Measurements from ENCODE around the gene FCN2.

FCN2 gene

GRCh38 chr9:134842321-134842720 is 38.3 kb upstream of the FCN2 start:
- ChIA-PET POLR2A (no interaction called here), CTCF (no interaction called here)
- H3K9me3 ChIP-seq (ENCODE audit: control insufficient read depth, insufficient read depth, low read depth, low read length): no peaks in the 10 kb centered on the region
- H3K4me1 ChIP-seq (ENCODE audit: control insufficient read depth, insufficient read depth, low read length): no peaks in the 10 kb centered on the region
- no peak overlapping the region for H3K4me3 ChIP-seq (ENCODE audit: low read depth, low read length)
- no peaks in the 10 kb centered on the region for H3K36me3 ChIP-seq (ENCODE audit: control insufficient read depth in 2 of 2, insufficient read depth in 1 of 2, low read length in 2 of 2)
- H3K27ac ChIP-seq (ENCODE audit: extremely low read depth, low read depth, low read length): no peak overlapping the region
- TF ChIP-seq GFI1B (tag by site-specific recombination; IDR thresholded peaks at IDR 0.05) (no peak), ZNF658 (tag by site-specific recombination; IDR thresholded peaks at IDR 0.05) (no peak), TSHZ1 (tag by site-specific recombination; IDR thresholded peaks at IDR 0.05; ENCODE audit: borderline replicate concordance) (no peak), TRIM28 (IDR thresholded peaks at IDR 0.05; ENCODE audit: borderline replicate concordance, low read length) (no peak), ZBTB49 (tag by site-specific recombination; IDR thresholded peaks at IDR 0.05; ENCODE audit: low read depth) (no peak), KLF17 (tag by site-specific recombination; IDR thresholded peaks at IDR 0.05) (no peak), KLF10 (tag by site-specific recombination; IDR thresholded peaks at IDR 0.05) (no peak), ZBTB20 (tag by site-specific recombination; IDR thresholded peaks at IDR 0.05) (no peak), KLF1 (tag by site-specific recombination; IDR thresholded peaks at IDR 0.05) (no peak), ZBTB26 (tag by site-specific recombination; optimal IDR thresholded peaks at IDR 0.05) (no peak), REPIN1 (tag by site-specific recombination; IDR thresholded peaks at IDR 0.05; ENCODE audit: low read depth) (no peak), ZNF776 (tag by site-specific recombination; IDR thresholded peaks at IDR 0.05; ENCODE audit: borderline replicate concordance) (no peak)

- no peaks in the 10 kb centered on the region for H3K36me3 ChIP-seq (ENCODE audit: control insufficient read depth in 2 of 2, insufficient read depth in 1 of 2, low read length in 2 of 2)
- no peak overlapping the region for H3K4me3 ChIP-seq (ENCODE audit: low read depth, low read length)
- H3K27ac ChIP-seq (ENCODE audit: extremely low read depth, low read depth, low read length): no peak overlapping the region
- CTCF ChIA-PET: no interaction called here
- no peaks in the 10 kb centered on the region for H3K4me1 ChIP-seq (ENCODE audit: control insufficient read depth, insufficient read depth, low read length)
- POLR2A ChIA-PET: no interaction called here
- TF ChIP-seq ZFP3 (tag by site-specific recombination; IDR thresholded peaks at IDR 0.05; ENCODE audit: low read depth): no peak
- no peak for TF ChIP-seq PRDM10 (tag by site-specific recombination; IDR thresholded peaks at IDR 0.05)
- TF ChIP-seq ZNF645 (tag by site-specific recombination; IDR thresholded peaks at IDR 0.05): no peak
- TF ChIP-seq ZNF221 (tag by site-specific recombination; IDR thresholded peaks at IDR 0.05; ENCODE audit: borderline replicate concordance): no peak
- no peak for TF ChIP-seq ZSCAN4 (tag by site-specific recombination; IDR thresholded peaks at IDR 0.05)
- no peaks in the 10 kb centered on the region for H3K9me3 ChIP-seq (ENCODE audit: control insufficient read depth, insufficient read depth, low read depth, low read length)
These were observed 36.9 kb upstream of the FCN2 start for GRCh38 chr9:134843740-134844139.

Data from HEK293 (cell line).